SKM-1 treated with dmso at 0.1 percent for 144 hours (cell line): ENCODE measurements around the gene AKT1S1.

Experiments
- DNase-seq: peaks from one replicate; lab custom pipeline; 2025; ENCODE audit not compliant: unreplicated experiment; lab: John Stamatoyannopoulos, UW

Gene AKT1S1

DNA sequence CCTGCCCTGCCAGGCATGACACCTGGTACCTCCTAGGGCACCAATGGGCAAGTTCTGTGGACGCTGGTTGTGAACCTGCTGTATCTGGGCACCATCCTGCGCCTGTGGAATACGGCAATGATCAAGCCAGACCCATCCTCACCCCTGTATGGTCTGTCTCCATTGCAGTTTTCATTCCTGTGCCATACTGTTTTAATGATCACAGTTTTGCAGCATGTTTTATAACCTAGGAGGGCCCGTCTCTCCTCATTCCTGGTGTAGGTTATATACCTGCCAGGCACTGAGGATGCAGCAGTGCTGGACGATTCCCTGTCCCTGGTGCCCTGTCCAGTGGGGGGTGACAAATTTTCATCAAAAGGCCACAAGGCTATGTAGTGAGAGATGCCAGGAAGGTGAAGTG is 5.9 kb upstream of the AKT1S1 start:
- no peak for DNase-seq

DNA sequence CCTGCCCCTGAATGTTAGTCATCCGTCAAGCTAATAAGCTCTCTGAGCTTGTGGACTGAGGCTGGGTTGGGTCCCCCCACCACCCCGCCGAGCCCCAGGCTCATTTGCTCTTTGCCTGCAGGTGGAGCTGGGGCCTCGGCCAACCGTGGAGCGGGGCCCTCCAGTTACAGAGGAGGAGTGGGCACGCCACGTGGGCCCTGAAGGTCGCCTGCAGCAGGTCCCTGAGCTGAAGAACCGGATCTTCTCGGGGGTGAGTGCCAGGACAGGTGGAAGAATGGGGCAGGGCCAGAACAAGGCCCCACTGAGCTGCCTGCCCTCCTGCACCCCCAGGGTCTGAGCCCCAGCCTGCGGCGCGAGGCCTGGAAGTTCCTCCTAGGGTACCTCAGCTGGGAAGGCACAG is 5.5 kb upstream of the AKT1S1 start:
- DNase-seq = no peak

DNA sequence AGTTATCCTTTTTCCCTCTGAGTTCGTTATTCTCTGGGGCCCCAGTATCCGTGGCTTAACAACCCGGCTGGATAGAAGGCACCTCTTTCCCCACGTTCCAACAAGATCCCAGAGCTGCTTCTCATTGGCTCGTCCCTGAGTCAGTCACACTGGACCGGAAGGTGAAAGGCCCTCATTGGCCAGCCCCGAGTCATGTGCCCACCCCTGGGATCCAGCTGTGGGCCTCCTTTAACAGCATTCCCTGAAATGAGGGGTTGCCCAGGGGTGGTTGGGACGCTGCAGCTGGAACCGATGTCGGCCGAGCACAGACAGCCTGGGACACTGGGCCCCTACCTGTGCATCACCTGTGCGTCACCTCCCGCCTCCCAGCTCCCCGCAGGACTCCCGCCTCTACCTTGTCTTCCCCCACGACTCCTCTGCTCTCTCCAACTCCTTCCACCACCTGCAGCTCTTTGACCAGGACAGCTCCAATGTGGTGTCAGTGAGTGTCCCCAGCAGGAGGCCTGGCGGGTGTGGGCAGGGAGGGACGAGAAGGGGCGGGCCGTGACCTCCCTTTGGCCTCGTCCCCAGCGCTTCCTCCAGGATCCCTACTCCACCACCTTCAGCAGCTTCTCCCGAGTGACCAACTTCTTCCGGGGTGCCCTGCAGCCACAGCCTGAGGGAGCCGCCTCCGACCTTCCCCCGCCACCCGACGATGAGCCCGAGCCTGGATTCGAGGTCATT is 4.7 kb upstream of the AKT1S1 start:
- DNase-seq = no peak

DNA sequence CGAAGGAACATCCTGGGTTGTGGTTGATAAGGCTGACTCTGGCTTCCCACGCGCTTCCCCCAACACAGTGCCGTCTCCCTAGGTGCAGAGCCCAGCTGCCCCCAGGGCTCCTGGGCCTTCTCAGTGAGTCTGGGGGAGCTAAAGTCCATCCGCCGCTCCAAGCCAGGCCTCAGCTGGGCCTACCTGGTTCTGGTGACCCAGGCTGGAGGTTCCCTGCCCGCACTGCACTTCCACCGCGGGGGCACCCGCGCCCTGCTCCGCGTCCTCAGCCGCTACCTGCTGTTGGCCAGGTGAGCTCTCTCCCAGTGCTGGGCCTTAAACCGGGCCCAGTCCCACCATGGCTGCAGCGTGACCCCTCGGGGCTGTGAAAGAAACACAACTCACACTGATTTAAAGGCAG is 4.0 kb upstream of the AKT1S1 start:
- DNase-seq = no peak

DNA sequence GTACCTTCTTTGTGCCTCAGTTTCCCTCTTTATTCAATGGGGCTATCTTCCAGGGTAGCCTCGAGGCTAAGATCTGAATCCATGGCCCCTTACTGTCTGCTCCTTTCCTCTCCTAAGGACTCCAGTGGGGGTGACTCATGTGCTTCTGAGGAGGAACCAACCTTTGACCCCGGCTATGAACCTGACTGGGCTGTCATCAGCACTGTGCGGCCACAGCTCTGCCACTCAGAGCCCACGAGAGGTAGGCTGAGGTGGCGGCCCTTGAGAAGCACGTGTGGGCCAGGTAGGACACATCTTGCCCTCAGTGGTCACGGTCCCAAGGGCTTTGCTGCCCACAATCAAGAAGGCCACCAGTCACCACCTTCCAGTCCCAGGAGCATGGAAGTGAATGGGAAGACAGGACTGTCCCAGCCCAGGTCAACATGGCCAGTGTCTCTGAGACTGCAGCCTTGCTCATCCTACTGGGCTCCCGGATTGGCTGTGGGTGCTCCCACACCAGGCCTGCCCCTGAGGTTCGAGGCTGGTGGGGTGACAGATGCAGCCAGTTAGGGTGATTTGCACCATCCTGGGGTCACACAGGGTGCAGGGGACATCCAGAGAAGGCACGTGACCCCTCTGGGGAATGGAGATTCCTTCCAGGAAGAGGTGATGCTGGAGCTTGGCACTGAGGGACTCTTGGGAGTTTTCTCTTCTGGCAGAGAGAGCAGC is 3.2 kb upstream of the AKT1S1 start:
- DNase-seq = no peak

DNA sequence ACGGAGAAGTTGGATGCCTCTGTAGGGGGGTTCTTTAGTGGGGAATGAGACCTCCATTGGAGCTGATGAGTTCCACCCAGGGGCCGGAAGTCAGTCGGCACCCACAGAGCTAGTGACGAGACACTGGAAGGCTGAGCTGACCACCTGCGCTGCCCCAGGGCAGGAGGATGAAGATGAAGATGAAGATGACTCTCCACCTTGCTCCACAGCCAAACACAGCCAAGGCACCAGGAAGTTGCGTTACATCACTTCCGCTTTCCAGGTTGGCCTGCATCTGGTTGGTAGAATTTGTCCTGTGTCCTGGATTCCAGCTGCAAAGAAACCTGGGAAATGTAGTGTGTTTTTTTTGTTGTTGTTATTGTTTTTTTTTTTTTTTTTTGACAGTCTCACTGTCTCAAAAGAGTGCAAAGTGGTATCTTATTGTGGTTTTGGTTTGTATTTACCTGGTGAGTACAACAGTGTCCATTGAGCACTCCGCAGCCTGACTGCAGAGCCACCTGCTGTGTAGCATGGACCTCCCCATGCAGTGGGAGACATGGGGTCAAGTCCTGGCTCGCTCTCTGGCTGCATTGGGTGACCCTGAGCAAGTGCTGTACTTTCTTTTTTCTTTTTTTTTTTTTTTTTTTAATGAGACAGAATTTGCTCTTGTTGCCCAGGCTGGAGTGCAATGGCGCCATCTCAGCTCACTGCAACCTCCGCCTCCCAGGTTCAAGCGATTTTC is 2.2 kb upstream of the AKT1S1 start:
- DNase-seq = no peak

- DNase-seq = no peak
Measured at GRCh38 chr19:49878744-49879070, 1.6 kb upstream of the AKT1S1 start.

DNA sequence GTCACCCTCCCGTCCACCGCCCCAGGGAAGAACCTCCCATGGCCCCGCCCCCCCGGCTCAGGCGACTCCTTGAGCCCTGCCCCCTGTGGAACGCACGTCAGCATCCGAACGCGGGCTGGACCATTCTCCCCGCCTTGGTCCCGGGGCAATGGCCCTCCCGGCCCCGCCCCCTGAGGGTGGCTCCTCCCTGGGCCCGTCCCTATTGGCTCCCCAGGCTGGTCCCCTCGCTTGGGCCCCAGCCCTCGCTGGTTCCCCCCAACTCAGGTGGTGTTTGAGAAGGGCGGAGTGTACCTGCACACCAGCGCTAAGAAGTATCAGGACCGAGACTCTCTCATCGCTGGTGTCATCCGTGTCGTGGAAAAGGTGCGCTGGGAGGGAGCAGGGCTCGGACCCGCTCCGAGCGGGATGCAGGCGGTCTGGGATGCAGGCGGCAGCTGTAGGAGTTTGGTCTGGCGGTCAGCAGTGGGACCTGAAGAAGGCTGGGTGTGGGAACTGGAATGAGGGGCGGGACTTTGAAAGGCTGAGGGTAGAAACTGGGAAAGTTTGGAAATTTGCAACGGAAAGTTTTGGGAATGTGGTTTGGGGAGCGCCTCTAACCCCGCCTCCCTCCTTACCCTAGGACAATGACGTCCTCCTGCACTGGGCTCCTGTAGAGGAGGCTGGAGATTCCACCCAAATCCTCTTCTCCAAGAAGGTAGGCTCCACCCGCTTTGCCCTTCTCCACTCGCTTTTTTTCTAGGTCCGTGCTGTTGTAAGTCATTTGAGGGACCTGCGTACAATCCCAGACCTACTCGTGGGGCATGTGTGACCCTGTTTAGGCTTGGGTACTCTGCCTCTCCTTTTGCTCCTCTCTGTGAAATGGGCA is 956 bp upstream of the AKT1S1 start:
- DNase-seq = peak; percentile 51

DNA sequence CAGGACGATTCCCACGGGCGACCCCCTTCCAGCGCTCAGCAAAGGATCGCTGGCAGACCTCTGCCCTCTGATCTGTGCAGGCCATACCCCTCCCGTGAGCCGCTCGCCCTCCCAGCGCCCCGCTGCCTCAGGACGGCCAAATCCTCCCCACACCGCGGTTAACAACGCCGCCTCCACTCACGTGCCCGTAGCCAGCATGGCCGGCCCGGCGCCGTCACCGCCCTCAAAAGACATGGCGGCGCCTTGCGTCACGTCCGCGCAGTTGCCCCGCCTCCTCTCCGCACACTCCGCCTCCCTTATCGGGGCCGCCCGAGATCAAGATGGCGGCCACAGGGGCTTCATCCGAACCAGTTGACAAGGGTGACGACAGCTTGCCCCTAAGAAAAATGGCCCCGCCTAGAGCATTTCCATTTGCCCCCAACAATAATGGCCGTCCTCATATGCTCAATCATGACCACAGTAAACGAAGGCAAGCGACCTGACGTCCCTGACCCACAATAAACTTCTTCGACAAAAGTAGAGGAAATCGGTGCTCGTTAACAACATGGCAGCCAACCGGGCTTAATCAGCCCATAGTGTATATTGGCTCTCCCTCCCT is 634 bp downstream of the AKT1S1 start:
- peak; percentile 83 for DNase-seq

- DNase-seq = no peak
Measured at GRCh38 chr19:49875857-49876421, 1.2 kb downstream of the AKT1S1 start.

DNA sequence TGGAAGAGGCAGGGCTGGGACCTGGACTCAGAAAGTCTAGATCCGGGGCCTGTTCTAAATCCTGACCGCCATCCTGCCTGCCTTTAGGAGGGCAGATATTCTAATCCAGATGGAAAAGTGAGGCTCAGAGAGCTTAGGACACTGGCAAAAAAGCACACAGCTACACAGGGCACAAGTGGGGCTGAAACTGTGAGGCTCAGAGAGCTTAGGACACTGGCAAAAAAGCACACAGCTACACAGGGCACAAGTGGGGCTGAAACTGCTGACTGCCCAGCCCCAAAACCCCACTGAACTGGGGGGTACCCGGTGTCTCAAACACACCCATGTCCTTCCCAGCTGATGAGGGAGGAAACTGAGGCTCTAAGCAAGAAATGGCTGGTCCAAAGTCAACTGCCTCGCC is 2.0 kb downstream of the AKT1S1 start:
- DNase-seq = no peak

- no peak for DNase-seq
Measured at GRCh38 chr19:49874503-49875157, 2.5 kb downstream of the AKT1S1 start.

GRCh38 chr19:49873834-49874233 is 3.3 kb downstream of the AKT1S1 start:
- no peak for DNase-seq

DNA sequence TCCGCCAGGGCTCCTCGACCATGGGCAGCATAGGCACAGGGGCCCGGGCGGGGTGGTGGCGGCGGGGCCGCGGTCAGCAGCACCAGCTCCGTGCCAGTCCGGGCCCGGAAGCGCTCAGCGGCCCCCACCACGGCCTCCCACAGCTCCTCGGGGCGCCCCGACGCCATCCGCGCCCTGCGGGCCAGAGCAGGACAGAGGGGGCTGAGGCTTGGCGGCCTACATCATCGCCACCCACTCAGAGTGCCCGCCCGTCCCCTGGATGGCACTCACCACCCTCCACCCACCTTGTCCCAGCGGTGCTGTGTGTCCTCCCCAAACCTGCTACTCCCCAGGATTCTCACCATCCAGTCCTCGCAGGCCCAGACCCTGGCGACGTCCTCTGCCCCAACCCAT is 4.0 kb downstream of the AKT1S1 start:
- no peak for DNase-seq

GRCh38 chr19:49872245-49873128 is 4.7 kb downstream of the AKT1S1 start:
- no peak for DNase-seq

DNA sequence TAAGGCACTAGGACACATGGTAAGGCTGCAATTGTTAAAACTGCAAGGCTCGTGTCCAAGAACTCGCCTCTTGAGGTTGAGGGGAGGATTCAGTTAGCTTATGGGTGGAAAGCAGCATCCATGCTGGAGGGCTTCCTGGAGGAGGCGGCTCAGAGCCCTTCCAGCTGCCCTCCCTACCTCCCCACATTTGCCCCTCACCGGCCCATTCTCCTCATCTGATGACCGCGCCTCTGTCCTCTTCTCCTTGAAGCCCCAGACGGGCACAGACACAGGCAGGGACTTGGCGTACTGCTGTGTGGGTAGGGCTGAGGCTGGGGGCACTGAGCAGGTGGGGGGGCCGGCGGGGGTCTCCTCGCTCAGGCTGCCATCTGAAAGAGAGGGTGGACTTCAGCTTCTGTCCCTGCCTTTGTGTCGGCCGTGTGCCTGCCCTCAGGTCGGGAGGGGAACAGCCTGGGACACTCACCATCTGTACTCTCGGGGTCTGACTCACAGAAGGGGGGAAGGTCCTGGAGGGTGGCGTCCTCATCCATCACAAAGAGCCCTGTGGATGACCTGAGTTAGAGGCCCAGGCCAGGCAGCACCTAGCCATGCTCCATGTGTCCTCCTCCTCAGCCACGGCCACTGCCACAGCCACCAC is 5.7 kb downstream of the AKT1S1 start:
- DNase-seq = no peak

GRCh38 chr19:49870309-49870901 is 6.8 kb downstream of the AKT1S1 start:
- DNase-seq = no peak
